CD4-positive, alpha-beta T cell (primary cell): Measurements from ENCODE around the gene THADA. TPM values are rescaled to one million over a fixed set of nuclear protein-coding genes. Genes with fewer than 3 reads are reported as not detected.

Source experiments
- ATAC-seq: fragments of 200-7000 bp; cut with Tn5 transposase; one replicate; pipeline ENCODE4 v1.10.0; 2022; ENCODE audit warnings: mild to moderate bottlenecking; ENCODE audit not compliant: poor library complexity
- CTCF ChIA-PET: fragments of 350-600 bp; sonication (Branson Sonifier 250); formaldehyde crosslinking; loops from one replicate; lab custom pipeline; 2021; ENCODE audit warnings: antibody characterized with exemption, inconsistent platforms; lab: Charles Lee
- POLR2A ChIA-PET: fragments of 350-600 bp; sonication (Branson Sonifier 250); formaldehyde crosslinking; loops from one replicate; lab custom pipeline; 2021; ENCODE audit warnings: antibody characterized with exemption, inconsistent platforms; lab: Charles Lee
- DNase-seq, 14 experiments: peaks; one replicate each; pipeline ENCODE4 v3.0.0-alpha.2; 2013 to 2020; ENCODE audit warnings: mixed read lengths in 2 of 14
- H3K27ac ChIP-seq, 2 donors: one replicate each; pipeline versions ENCODE4 v1.5.1 to v1.7.0; 2013; ENCODE audit warnings: low read length in 2 of 2, low read depth in 1 of 2, mild to moderate bottlenecking in 1 of 2
- H3K27me3 ChIP-seq, 2 experiments: 1 replicate in 1 of 2; 2 replicates in 1 of 2; pipeline versions ENCODE4 v1.6.1 to v1.7.0; 2013; ENCODE audit warnings: low read length in 2 of 2, control low read depth in 1 of 2, mild to moderate bottlenecking in 1 of 2, moderate library complexity in 1 of 2; ENCODE audit not compliant: insufficient read depth in 2 of 2, control insufficient read depth in 1 of 2
- H3K36me3 ChIP-seq: one replicate; pipeline ENCODE4 v1.6.1; 2013; ENCODE audit warnings: low read length, control low read depth; ENCODE audit not compliant: insufficient read depth
- H3K4me1 ChIP-seq: one replicate; pipeline ENCODE4 v1.6.1; 2013; ENCODE audit warnings: low read length, control low read depth; ENCODE audit not compliant: insufficient read depth
- H3K4me3 ChIP-seq: one replicate; pipeline ENCODE4 v1.5.1; 2013; ENCODE audit warnings: mild to moderate bottlenecking, low read length, moderate library complexity
- H3K9me3 ChIP-seq, 2 experiments: 1 replicate in 1 of 2; 2 replicates in 1 of 2; pipeline versions ENCODE4 v1.6.1 to v1.7.0; 2013; ENCODE audit warnings: low read length in 2 of 2, mild to moderate bottlenecking in 2 of 2, control low read depth in 1 of 2, moderate library complexity in 1 of 2; ENCODE audit not compliant: control insufficient read depth in 1 of 2, insufficient read depth in 1 of 2
- H3K27ac Mint-ChIP-seq: one replicate; pipeline ENCODE4 v1.8.0; 2020; ENCODE audit warnings: mixed read lengths
- H3K27me3 Mint-ChIP-seq: one replicate; pipeline ENCODE4 v1.8.0; 2021; ENCODE audit warnings: mixed read lengths
- H3K36me3 Mint-ChIP-seq: one replicate; pipeline ENCODE4 v1.8.0; 2021; ENCODE audit warnings: low read depth, mixed read lengths
- H3K4me1 Mint-ChIP-seq: one replicate; pipeline ENCODE4 v1.8.0; 2021; ENCODE audit warnings: low read depth, mixed read lengths
- H3K4me3 Mint-ChIP-seq: one replicate; pipeline ENCODE4 v1.8.0; 2020; ENCODE audit warnings: mild to moderate bottlenecking, mixed read lengths
- H3K9me3 Mint-ChIP-seq: one replicate; pipeline ENCODE4 v1.8.0; 2020; ENCODE audit warnings: mixed read lengths
- CTCF ChIP-seq: fragments of 200-600 bp; IDR thresholded peaks from one replicate; pipeline ENCODE4 v1.8.0; 2022; ENCODE audit warnings: antibody characterized with exemption, mild to moderate bottlenecking
- intact Hi-C, 2 experiments: fragments of 100-400 bp; cut with DNase I in 1 of 2; cut with micrococcal nuclease in 1 of 2; formaldehyde crosslinking; loops; one replicate each; pipeline versions ENCODE4 v1.15.1 to v1.9.0; 2023 to 2025; cut with DNase I, micrococcal nuclease
- total RNA-seq, 174 experiments: library from RNA in 2 of 174; stranded (reverse) in 2 of 174; gene quantifications; one replicate each; pipeline ENCODE4 v1.2.3 and lab custom pipeline; 2021 to 2026

THADA gene
- total RNA-seq, 2 experiments from 2014 or later = 29.3 to 32.9 TPM

GRCh38 chr2:43417300-43417699 is 178.5 kb downstream of the THADA start:
- H3K36me3 ChIP-seq = peaks cover 4% of the 10 kb centered on the region
- Mint-ChIP-seq H3K4me3 (no peak overlapping the region), H3K27me3 (no peaks in the 10 kb centered on the region), H3K27ac (no peak overlapping the region), H3K4me1 (peaks cover 11% of the 10 kb centered on the region), H3K36me3 (peaks cover 50% of the 10 kb centered on the region), H3K9me3 (no peaks in the 10 kb centered on the region)
- ATAC-seq (no peak), DNase-seq (no peak)
- no peaks in the 10 kb centered on the region for H3K4me1 ChIP-seq
- H3K9me3 ChIP-seq = no peaks in the 10 kb centered on the region
- no peaks in the 10 kb centered on the region for H3K27me3 ChIP-seq
- TF ChIP-seq CTCF = no peak
- no peak overlapping the region for H3K4me3 ChIP-seq
- intact Hi-C loops = no loop called here
- CTCF ChIA-PET = no interaction called here
- no peak overlapping the region for H3K27ac ChIP-seq
- POLR2A ChIA-PET = no interaction called here

DNA sequence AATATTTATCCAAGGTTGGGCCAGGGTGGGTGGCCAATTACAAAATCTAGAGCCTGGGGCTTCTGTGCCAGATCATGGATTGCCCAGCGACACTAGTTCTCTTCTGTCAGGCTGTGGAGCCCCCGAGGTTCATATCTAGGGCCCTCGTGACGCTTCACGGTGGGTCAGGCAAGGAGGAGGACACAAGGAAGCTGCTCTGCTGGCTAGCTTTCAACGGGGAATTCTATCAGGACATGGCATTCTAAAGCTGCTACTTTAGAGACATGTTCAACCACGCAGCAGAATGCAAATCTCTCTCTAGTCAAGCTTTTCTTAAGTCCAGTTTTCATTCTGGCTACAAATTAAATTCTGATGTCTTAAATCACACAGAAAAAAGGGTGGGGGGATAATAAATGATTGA is 180.2 kb downstream of the THADA start:
- Histone ChIP-seq H3K4me1 (no peaks in the 10 kb centered on the region), H3K27me3 (no peaks in the 10 kb centered on the region), H3K27ac (no peak overlapping the region), H3K9me3 (no peaks in the 10 kb centered on the region), H3K36me3 (peaks cover 4% of the 10 kb centered on the region), H3K4me3 (no peak overlapping the region)
- Mint-ChIP-seq H3K36me3 (peaks cover 45% of the 10 kb centered on the region), H3K27me3 (no peaks in the 10 kb centered on the region), H3K4me3 (no peak overlapping the region), H3K27ac (no peak overlapping the region), H3K4me1 (peaks cover 11% of the 10 kb centered on the region), H3K9me3 (no peaks in the 10 kb centered on the region)
- no peak for TF ChIP-seq CTCF
- DNase-seq = no peak
- ChIA-PET POLR2A (no interaction called here), CTCF (no interaction called here)
- no peak for ATAC-seq
- intact Hi-C loops = no loop called here

GRCh38 chr2:43414586-43415135 is 181.2 kb downstream of the THADA start:
- CTCF ChIA-PET = no interaction called here
- no peak overlapping the region for H3K27ac Mint-ChIP-seq
- peaks cover 4% of the 10 kb centered on the region for H3K36me3 ChIP-seq
- no peak overlapping the region for H3K27ac ChIP-seq
- H3K36me3 Mint-ChIP-seq = peaks cover 44% of the 10 kb centered on the region
- H3K27me3 ChIP-seq = no peaks in the 10 kb centered on the region
- DNase-seq (no peak), ATAC-seq (no peak)
- TF ChIP-seq CTCF = no peak
- POLR2A ChIA-PET = no interaction called here
- H3K4me3 Mint-ChIP-seq = no peak overlapping the region
- peaks cover 11% of the 10 kb centered on the region for H3K4me1 Mint-ChIP-seq
- H3K9me3 Mint-ChIP-seq = no peaks in the 10 kb centered on the region
- no peaks in the 10 kb centered on the region for H3K27me3 Mint-ChIP-seq
- intact Hi-C loops = no loop called here
- no peak overlapping the region for H3K4me3 ChIP-seq
- H3K4me1 ChIP-seq = no peaks in the 10 kb centered on the region
- H3K9me3 ChIP-seq = no peaks in the 10 kb centered on the region
